Measurements from ENCODE around the gene GALNT10. TPM values are rescaled to one million over a fixed set of nuclear protein-coding genes. Genes with fewer than 3 reads are reported as not detected.

GALNT10 gene
- polyA plus RNA-seq, 3 donors: 25.9 to 29.1 (median 27.5) TPM

DNA sequence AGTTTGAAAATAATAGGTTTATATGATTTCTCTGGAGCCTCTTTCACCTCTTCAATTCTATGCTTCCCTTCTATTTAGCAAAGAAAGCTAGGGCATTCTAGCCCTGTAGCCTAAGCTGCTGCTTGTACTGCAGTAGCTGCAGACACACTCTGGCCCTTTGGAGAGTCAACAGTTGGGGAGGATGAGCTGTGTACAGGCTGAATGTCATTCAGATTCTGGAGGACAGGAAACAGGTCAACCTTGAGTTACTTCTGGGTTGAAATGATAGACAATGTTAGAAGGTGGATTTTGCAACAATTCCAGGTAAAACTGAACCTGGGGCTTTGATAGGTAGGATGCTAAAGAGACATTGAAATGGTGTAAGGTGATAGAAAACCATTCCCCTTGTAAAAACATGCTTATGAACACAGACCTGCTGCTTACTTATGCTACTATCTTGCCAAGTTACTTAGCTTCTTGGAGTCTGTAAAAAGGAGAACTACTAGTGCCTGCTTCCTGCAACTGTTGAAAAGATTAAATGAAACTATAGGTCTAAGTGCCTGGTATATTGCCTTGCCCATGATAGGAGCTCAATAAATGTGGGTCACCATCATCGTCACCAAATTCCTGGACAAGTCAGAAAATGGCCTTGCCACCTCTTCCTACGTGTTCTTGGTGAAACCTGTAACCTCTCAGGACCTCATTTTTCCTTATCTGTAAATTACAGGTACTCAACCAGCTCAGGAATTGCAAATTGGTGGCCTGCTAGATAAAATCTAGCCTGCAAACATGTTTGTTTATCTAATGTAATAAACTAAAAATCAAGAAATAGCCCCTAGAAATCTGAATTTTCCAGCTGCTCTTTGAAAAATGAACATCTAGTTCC, 83.7 kb downstream of the GALNT10 start:
- DNase-seq (ENCODE audit: extremely low read depth in 1 of 11, low read depth in 9 of 11, low spot score in 4 of 11): no peak

DNA sequence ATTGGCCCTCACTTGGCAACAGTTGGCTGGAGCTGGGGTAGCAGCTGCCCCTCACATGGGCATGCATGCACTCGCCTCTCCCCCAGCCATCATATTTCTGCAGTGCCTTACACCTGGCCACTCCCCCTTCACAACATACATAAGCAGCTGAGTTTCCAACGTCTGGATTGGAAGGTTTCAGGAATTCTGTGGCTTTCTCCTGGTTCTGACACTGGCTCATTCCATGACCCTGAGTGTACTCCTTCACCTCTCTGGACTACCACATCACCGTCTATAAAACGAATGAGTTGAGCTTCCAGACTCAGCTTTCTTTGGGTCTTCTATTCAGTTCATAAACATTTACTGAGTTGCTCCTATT, 84.3 kb downstream of the GALNT10 start:
- no peak for DNase-seq (ENCODE audit: extremely low read depth in 1 of 11, low read depth in 9 of 11, low spot score in 4 of 11)

DNA sequence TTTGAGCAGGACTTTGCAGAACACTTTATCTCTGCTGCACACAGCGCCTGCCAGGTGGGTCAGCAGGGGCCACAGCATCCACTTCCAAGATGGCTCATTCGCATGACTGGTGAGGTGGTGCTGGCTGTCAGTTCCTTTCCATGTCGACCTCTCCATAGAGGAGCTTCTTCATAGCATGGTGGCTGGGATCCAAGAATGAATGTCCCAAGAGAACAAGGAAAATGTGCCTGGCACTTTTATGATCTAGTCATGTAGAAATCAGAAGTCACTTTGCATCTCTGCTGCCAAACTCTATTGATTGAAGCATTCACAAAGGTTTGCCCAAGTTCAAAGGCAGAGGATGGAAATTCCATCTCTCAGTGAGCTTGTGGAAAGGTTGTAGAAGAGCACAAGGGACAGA, 85.0 kb downstream of the GALNT10 start:
- no peak for DNase-seq (ENCODE audit: extremely low read depth in 1 of 11, low read depth in 9 of 11, low spot score in 4 of 11)

DNA sequence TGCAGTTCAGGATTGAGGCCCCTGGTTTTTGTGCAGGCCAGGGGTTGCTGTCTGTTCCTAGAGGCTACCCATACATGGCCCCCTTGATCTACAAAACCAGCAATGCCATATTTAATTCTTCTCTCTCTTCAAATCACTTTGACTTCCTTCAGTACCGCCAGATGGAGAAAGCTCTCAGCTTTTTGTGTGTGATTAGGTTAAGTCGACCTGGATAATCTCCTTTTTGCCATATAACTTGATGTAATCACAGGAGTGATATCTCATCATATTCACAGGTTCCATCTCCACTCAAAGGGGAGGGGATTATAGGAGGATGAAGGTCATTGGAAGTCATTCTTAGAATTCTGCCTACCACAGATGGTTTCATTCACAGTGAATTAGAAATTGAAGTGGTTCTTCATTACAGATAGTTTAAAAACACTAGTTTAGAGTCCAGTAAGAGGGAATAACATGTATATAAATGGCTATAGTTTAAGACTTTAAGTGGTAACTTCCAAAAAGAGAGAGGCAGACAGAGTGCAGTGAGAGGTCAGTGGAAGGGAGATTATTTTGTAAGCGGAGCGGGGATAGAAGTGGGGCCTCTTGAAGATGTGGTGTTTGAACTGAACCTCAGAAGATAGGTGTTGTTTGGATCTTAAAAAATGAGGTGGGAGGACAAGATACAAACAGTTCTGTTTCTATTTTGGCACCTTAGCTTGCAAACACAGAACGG, 85.9 kb downstream of the GALNT10 start:
- DNase-seq (ENCODE audit: extremely low read depth in 1 of 11, low read depth in 9 of 11, low spot score in 4 of 11): no peak

DNA sequence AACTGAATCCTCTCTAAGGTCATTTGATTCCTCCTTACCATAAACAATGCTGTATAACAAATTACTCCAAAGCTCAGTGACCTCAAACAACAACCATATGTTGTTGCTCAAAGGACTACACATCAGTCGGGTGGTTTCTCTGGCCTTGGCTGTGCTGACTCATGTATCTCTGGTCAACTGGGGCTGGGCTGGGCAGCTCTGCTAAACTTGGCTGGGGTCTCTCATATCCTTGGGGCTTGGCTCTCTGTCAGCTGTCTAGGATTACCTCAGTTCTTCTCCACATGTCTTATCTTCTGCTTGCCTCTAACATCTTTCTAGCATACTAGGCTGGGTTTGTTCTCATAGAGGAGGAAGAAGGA, 86.4 kb downstream of the GALNT10 start:
- no peak for DNase-seq (ENCODE audit: extremely low read depth in 1 of 11, low read depth in 9 of 11, low spot score in 4 of 11)

DNA sequence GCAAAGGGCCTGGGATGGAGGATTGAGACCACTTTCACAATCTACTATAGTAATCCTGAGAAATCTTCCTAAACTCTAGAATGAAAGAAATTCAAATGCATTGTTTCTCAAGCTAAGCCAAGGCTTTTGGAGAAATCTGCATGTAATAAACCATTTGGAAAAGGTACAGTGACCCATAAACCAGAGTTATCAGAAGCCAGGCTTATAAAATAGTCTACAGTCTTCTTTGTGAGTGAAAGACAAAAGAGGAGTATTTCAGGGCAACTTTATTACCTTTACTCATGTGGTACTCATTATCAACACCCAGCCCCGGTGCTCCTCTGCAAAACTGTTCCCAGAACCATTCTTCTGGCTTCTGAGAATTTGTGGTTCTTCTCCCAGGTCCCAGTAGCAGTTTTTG, 87.0 kb downstream of the GALNT10 start:
- DNase-seq (ENCODE audit: extremely low read depth in 1 of 11, low read depth in 9 of 11, low spot score in 4 of 11): no peak

DNA sequence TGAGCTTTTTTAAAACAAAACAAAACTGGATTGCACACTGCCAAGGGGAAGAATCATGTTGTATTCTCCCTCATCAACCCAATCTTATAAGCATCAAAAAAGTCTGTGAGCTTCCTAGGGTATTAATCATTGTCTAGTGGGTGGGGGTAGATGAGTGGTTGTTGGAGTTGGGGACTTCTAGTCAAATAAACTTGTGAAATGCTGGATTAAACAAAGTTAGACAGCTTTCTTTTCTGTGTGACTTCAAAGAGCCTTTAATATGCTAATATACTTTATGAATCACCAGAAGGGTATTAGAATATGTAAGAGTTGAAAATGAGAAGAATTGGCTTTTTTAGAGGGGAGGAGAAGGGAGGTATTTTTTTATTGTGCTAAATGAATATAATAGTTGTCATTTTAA, 87.7 kb downstream of the GALNT10 start:
- DNase-seq (ENCODE audit: extremely low read depth in 1 of 11, low read depth in 9 of 11, low spot score in 4 of 11): no peak

DNA sequence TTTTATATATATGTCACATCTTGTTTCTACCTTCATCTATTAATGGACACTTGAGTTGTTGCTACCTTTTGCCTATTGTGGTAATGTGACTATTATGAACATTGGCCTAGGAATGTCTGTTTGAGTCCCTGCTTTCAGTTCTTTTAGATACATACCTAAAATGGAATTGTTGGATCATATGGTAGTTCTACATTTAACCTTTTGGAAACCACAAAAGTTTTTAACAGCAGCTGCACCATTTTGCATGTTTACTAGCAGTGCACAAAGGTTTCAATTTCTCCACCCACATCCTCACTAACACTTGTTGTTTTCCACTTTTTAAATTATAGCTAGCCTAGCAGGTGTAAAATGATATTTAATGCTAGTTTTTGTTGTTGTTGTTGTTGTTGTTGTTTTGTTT, 88.4 kb downstream of the GALNT10 start:
- DNase-seq (ENCODE audit: extremely low read depth in 1 of 11, low read depth in 9 of 11, low spot score in 4 of 11): no peak

DNA sequence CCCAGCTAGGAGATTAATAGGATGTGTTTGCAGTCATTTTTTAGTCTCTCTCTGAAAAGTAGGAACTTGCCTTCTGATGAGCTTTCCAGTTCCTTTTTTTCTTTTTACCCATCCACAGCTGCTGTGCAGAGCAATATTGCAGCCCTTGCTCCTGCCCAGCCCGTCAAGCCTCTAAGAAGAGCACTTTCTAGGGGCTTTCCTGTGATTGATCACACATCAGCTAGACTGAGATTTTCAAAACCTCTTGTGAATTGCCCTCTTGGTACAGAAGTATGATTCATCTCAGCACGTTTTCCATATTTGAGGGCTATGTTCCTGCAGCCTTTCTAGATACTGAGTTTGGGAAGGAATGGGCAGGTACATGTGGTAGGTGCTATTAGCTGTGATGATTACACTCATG, 93.9 kb downstream of the GALNT10 start:
- no peak for DNase-seq (ENCODE audit: extremely low read depth in 1 of 11, low read depth in 9 of 11, low spot score in 4 of 11)

DNA sequence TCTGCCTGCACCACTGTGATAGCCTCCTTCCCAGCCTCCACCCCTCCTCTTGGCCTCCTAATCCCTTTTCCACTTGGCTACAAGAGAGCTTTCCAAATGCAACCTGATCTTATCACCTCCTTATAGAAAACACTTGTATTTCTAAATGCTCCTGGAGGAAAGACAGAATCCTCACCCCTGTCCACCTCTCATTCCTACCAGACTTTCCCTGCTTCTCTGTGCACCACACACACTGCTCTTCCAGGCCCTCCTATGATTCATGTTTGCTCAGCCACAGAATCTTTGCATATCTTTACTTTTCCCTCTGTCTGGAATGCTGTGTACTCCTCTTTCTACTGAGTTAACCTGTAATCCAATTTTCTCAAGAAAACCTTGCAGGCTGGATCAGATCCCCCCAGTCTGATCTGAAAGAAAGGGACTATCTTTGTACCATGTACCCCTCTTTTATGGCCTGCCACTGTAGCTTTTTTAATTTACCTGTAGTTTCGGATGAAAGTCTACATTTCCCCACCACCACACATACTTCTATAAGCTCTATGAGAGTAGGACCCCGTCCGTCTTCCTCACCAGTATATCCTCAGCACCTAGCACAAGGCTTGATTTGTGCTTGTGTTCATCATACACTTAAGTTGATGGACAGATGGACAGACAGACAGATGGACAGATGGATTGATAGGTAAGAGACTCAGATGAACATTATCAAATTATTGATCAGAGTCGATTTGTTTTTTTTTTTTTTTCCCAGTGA, 95.3 kb downstream of the GALNT10 start:
- no peak for DNase-seq (ENCODE audit: extremely low read depth in 1 of 11, low read depth in 9 of 11, low spot score in 4 of 11)

DNA sequence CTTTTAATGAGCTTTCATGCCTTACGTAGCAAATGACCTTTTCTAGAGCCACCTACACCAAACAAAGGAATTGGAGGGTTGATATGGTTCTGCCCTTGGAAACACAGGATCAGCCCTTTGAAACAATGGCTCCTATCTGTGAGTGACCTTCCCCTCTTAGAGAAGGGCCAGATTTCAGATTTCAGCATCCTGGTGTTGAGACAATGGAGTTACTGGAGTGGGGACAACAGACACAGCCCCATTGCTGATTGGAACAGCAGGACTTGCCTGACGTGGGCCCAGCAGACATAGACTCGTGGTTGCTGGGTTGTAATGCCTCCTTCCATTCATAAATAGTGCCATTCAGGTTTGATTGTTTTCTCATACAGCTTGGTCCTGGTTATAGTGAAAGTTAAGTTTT, 96.0 kb downstream of the GALNT10 start:
- no peak for DNase-seq (ENCODE audit: extremely low read depth in 1 of 11, low read depth in 9 of 11, low spot score in 4 of 11)

DNA sequence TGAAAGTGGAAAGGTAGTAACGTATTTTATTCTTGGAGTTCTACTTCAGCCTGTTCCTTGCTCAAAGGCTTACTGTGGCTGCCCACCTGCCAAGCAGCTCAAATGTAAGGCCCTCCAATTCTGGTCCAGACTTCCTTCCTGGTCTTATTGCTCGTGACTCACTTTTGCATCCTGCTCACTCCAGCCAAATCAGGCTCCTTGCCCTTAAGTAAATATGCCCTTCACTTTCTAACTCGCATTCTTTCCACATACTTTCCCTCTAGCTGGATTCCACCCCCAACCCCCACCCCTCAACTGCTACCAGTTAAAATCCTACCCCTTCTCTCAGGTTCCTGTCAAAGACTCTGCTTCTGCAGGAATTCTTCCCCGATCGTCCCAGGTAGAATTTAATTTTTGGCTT, 96.6 kb downstream of the GALNT10 start:
- DNase-seq (ENCODE audit: extremely low read depth in 1 of 11, low read depth in 9 of 11, low spot score in 4 of 11): no peak

DNA sequence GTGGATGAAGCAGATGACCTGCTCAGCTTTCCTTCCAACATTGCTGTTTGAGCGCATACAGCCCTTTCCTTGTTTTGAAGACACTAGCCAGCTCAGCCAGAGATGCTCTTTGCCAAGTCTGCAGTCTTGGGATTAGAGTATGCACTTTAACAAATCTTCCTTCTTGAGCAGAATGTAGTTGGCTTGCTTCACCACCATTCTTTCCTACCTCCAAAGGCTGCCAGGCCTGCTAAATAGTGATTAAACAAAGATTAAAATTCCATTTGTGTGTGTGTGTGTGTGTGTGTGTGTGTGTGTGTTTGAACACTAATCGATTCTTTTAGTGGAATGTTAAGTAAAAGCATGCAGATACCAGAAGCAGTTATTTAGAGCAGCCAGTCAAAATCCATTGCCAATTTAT, 97.6 kb downstream of the GALNT10 start:
- no peak for DNase-seq (ENCODE audit: extremely low read depth in 1 of 11, low read depth in 9 of 11, low spot score in 4 of 11)

DNA sequence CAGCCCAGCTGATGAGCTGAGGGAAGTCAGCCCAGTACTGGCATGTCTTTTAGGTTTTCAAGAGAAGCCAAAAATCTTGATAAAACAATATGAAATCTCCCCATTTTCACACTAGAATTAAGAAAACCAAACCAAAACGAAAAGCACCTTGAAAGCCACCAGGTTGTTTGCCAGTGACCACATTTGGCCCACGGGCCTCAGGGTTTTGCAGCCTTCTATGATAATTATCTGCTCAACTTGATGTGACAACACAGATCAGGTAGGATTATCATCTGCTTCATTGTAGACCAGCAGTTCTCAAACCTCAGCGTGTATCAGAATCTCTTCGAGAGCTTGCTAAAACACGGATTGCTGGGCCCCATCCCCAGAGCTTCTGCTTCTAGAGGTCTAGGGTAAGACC, 101.4 kb downstream of the GALNT10 start:
- DNase-seq (ENCODE audit: extremely low read depth in 1 of 11, low read depth in 9 of 11, low spot score in 4 of 11): no peak

DNA sequence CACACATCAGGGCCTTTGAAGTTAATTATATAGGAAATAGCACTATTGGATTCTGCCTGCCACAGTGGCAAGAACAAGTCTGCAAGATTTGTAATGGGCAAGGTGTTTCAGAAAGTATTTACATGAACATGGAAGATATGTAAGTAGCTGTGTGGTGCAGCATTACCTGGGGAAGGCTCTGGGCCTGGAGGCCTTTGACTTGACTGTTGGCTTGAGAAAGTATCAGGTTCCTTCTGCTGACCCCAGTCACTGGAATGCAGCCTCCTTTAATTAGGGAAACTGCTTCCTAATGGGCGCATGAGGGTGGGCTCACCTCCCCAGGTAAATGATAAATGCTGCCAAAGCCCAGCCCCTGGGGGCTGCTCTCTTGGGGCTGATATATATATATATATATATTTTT, 102.7 kb downstream of the GALNT10 start:
- no peak for DNase-seq (ENCODE audit: extremely low read depth in 1 of 11, low read depth in 9 of 11, low spot score in 4 of 11)

DNA sequence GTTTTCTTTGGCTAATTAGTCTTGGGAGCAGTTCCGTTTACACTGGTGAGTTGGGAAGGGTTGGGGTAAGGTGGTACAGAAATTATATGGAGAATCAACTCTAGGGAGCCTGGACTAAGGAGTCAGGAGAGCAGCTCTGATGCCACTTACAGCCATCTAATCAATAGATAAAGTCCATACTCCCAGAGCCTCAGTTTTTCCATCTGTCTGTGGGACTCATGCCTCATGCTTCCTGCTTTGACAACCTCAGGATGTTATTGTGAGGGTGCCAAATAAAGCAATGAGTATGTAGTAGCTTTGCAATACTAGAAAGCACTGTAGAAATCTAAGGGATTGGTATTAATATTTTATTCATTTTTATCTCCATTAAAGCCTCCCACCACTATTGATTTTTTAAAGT, 105.0 kb downstream of the GALNT10 start:
- no peak for DNase-seq (ENCODE audit: extremely low read depth in 1 of 11, low read depth in 9 of 11, low spot score in 4 of 11)

DNA sequence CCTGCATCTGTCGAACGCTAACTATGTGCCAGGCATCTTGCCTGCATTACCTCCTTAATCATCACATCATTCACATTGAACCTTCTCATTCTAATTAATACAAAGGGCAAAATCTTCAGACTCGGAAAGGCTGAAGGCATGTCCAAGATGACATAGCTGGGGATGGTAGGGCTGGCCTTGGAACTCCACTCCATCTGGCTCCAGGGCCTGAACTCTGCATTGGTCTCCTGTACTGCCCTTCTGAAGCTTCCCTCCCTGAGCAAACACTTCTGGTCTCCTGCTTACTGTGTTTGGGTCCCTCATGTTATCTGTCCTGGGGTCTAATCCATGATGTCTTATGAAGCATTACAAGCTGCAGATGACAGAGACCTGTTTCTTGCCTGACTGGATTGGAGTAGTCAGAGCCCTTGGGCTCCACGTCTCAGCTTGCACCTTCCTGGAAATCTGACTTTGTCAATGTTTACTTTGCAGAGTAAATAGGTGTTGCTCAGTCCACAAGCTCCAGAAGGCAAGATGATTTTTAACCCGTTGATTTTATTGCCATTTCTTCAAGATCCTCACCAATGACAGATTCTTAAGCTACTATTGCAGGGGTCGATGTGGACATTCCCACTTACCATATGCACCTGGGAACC, 106.1 kb downstream of the GALNT10 start:
- DNase-seq (ENCODE audit: extremely low read depth in 1 of 11, low read depth in 9 of 11, low spot score in 4 of 11): no peak

DNA sequence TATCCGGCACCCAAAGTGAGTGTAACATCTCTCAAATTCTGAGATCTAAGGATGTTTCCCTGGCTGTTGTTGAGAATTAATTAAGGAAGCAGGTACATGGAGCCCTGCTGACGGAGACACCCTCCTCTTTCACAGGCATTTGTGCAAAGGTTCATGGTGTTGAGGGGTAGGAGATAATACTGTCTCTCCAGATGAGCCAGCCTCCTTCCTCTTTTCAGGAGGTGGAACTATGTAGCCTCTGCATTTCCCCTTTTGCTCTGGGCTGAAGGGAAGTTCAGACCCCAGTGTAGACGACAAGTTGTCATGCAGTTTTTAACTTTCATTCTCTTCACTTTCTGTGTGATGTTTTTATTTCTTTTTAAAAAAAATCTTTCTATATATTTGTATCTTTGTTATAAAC, 107.5 kb downstream of the GALNT10 start:
- DNase-seq (ENCODE audit: extremely low read depth in 1 of 11, low read depth in 9 of 11, low spot score in 4 of 11): no peak

DNA sequence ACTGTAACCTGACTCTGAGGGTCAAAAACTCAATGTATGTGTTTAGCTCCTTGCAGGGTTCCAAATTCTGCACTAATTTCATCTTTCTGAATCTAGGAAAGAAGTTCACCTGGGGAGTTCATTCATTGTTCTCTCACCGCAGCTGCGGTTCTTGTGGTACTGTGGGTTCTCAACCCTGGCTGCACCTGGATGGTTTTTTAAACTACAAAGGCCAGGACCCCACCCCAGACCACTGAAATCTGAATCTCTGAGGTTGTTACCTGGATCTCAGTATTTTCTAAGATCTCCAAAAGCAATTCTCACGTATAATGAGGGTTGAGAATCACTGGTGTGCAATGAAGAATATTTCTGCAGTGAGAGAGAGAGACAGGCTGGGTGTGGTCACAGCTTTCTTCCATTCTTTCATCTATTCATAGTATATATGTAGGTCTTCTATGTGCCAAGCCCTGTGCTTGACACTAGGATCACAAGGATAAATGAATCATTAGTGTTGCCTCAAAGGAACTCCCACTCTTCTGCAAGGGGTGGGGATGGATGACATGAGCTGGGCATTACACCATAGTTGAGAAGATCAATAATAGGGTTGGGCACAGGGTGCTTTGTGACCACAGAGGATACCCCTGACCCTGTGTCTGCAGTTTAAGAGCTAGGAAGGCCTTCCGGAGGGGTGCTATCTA, 109.8 kb downstream of the GALNT10 start:
- DNase-seq (ENCODE audit: extremely low read depth in 1 of 11, low read depth in 9 of 11, low spot score in 4 of 11): no peak
